Mammary epithelial cell (primary cell): ENCODE measurements around the gene HSD17B13.

Experiments used
- EZH2 ChIP-seq: IDR thresholded peaks from 2 replicates; pipeline ENCODE4 v1.6.1; 2012; ENCODE audit warnings: low read length, inconsistent platforms, borderline replicate concordance
- TF ChIP-seq, protein P1 (sequence below), 2 donors: IDR thresholded peaks in 1 of 2; conservative IDR thresholded peaks in 1 of 2; 2 replicates each; pipeline ENCODE4 v1.5.1; 2011 to 2012; ENCODE audit warnings: inconsistent platforms in 2 of 2, low read length in 2 of 2, mild to moderate bottlenecking in 2 of 2, control low read depth in 1 of 2, low read depth in 1 of 2; ENCODE audit not compliant: insufficient read depth in 1 of 2; ENCODE audit errors: extremely low read depth in 1 of 2

- TF ChIP-seq, protein P1, sequence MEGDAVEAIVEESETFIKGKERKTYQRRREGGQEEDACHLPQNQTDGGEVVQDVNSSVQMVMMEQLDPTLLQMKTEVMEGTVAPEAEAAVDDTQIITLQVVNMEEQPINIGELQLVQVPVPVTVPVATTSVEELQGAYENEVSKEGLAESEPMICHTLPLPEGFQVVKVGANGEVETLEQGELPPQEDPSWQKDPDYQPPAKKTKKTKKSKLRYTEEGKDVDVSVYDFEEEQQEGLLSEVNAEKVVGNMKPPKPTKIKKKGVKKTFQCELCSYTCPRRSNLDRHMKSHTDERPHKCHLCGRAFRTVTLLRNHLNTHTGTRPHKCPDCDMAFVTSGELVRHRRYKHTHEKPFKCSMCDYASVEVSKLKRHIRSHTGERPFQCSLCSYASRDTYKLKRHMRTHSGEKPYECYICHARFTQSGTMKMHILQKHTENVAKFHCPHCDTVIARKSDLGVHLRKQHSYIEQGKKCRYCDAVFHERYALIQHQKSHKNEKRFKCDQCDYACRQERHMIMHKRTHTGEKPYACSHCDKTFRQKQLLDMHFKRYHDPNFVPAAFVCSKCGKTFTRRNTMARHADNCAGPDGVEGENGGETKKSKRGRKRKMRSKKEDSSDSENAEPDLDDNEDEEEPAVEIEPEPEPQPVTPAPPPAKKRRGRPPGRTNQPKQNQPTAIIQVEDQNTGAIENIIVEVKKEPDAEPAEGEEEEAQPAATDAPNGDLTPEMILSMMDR (conservative IDR thresholded peaks at IDR 0.05 in 1 of 2, IDR thresholded peaks at IDR 0.05 in 1 of 2; ENCODE audit: extremely low read depth in 1 of 2, insufficient read depth in 1 of 2, low read depth in 1 of 2, low read length in 2 of 2): no peak
- no peak for TF ChIP-seq EZH2
Measured at GRCh38 chr4:87313756-87314155, 8.9 kb downstream of the HSD17B13 start.
